K562 (cell line): ENCODE measurements around the gene SLC7A4. TPM values are rescaled to one million over a fixed set of nuclear protein-coding genes. Genes with fewer than 3 reads are reported as not detected.

Source experiments
- ATAC-seq: fragments of 200-7000 bp; cut with Tn5 transposase; 3 replicates; pipeline ENCODE4 v1.9.1; 2020; ENCODE audit warnings: moderate library complexity
- BruUV-seq: library from RNA; stranded (reverse); fragments of 400-500 nt; replicated peaks from 2 replicates; lab custom pipeline; 2021; lab: Mats Ljungman, UMichigan
- CTCF ChIA-PET: fragments of 300-600 bp; formaldehyde crosslinking; extraction: SDS; loops from one replicate; lab custom pipeline; 2021; ENCODE audit warnings: low intra/inter-chr PET ratio; lab: Yijun Ruan, JAX
- POLR2A ChIA-PET: fragments of 300-600, 350-650 bp; sonication (Branson Sonifier 250); formaldehyde crosslinking; extraction: SDS; loops from one replicate; lab custom pipeline; 2021; ENCODE audit warnings: antibody characterized with exemption, inconsistent platforms; lab: Yijun Ruan, JAX
- DNase-seq, 4 experiments: peaks; one replicate each; pipeline versions ENCODE4 v3.0.0 to v3.0.0-alpha.2; 2011 to 2018; ENCODE audit warnings: low spot score in 3 of 4, mixed read lengths in 3 of 4; ENCODE audit errors: extremely low read depth in 1 of 4
- FAIRE-seq: peaks from 2 replicates; lab custom pipeline; 2011; peaks lifted over from hg19 to GRCh38; lab: Jason Lieb, UNC
- H2AFZ ChIP-seq: 2 replicates; pipeline ENCODE4 v1.6.0; 2011; ENCODE audit warnings: low read depth, low read length, control low read depth, inconsistent platforms
- H3K27ac ChIP-seq: fragments of 200-600 bp; 3 replicates; pipeline ENCODE4 v1.8.0; 2011; ENCODE audit warnings: low read depth, mild to moderate bottlenecking, control low read depth, inconsistent platforms, low read length, moderate library complexity, mixed read lengths; ENCODE audit errors: extremely low read depth
- H3K27me3 ChIP-seq, 2 experiments: fragments of 300-600 bp in 1 of 2; 2 replicates in 1 of 2; 3 replicates in 1 of 2; pipeline versions ENCODE4 v1.6.0 to v1.8.0; 2011; ENCODE audit warnings: inconsistent platforms in 2 of 2, low read length in 2 of 2, mild to moderate bottlenecking in 1 of 2, mixed read lengths in 1 of 2, moderate library complexity in 1 of 2; ENCODE audit not compliant: control insufficient read depth in 2 of 2, insufficient read depth in 2 of 2
- H3K36me3 ChIP-seq: fragments of 300-600 bp; 3 replicates; pipeline ENCODE4 v1.8.0; 2011; ENCODE audit warnings: mild to moderate bottlenecking, low read length, inconsistent platforms; ENCODE audit not compliant: control insufficient read depth, insufficient read depth
- H3K4me1 ChIP-seq, 2 experiments: fragments of 200-600 bp in 1 of 2; replicated peaks in 1 of 2; 2 replicates in 1 of 2; 3 replicates in 1 of 2; pipeline versions ENCODE4 v1.5.1 to v1.8.0; 2011; ENCODE audit warnings: inconsistent platforms in 2 of 2, low read length in 2 of 2, mild to moderate bottlenecking in 1 of 2, mixed read lengths in 1 of 2, moderate library complexity in 1 of 2; ENCODE audit not compliant: control insufficient read depth in 2 of 2, insufficient read depth in 2 of 2
- H3K4me2 ChIP-seq: 2 replicates; pipeline ENCODE4 v1.6.1; 2011; ENCODE audit warnings: low read length, control low read depth, inconsistent platforms, mixed read lengths; ENCODE audit not compliant: insufficient read depth
- H3K4me3 ChIP-seq: fragments of 200-600 bp; sonication (generic), shearing (Covaris generic); 2 replicates; pipeline ENCODE4 v1.5.1; 2016; ENCODE audit warnings: control low read depth, inconsistent platforms
- H3K79me2 ChIP-seq: fragments of 200-600 bp; 3 replicates; pipeline ENCODE4 v1.8.0; 2011; ENCODE audit warnings: low read length, inconsistent platforms; ENCODE audit not compliant: control insufficient read depth, insufficient read depth
- H3K9ac ChIP-seq, 2 experiments: 2 replicates each; pipeline versions ENCODE4 v1.6.0 to v1.6.1; 2011; ENCODE audit warnings: low read depth in 2 of 2, low read length in 2 of 2, control low read depth in 1 of 2, inconsistent platforms in 1 of 2, mild to moderate bottlenecking in 1 of 2, mixed read lengths in 1 of 2; ENCODE audit not compliant: insufficient read depth in 1 of 2
- H3K9me1 ChIP-seq: one replicate; pipeline ENCODE4 v1.6.0; 2011; ENCODE audit warnings: inconsistent platforms, mild to moderate bottlenecking, low read length, moderate library complexity; ENCODE audit not compliant: control insufficient read depth, insufficient read depth
- H3K9me3 ChIP-seq: replicated peaks from 2 replicates; pipeline ENCODE4 v1.5.1; 2011; ENCODE audit warnings: low read depth, low read length, inconsistent platforms; ENCODE audit not compliant: control insufficient read depth, insufficient read depth
- H4K20me1 ChIP-seq: replicated peaks from 2 replicates; pipeline ENCODE4 v1.6.1; 2011; ENCODE audit warnings: low read length, inconsistent platforms, mixed read lengths; ENCODE audit not compliant: control insufficient read depth, insufficient read depth
- ATF4 ChIP-seq: fragments of 450-650 bp; formaldehyde crosslinking; IDR thresholded peaks from 2 replicates; pipeline ENCODE4 v1.4.0; 2022; ENCODE audit warnings: mild to moderate bottlenecking, moderate library complexity
- ERF ChIP-seq: fragments of 450-650 bp; formaldehyde crosslinking; IDR thresholded peaks from 2 replicates; pipeline ENCODE4 v1.4.0; 2020; ENCODE audit warnings: mild to moderate bottlenecking, mixed read lengths
- FOXO4 ChIP-seq: fragments of 450-650 bp; formaldehyde crosslinking; IDR thresholded peaks from 2 replicates; pipeline ENCODE4 v1.4.0; 2020; ENCODE audit warnings: mild to moderate bottlenecking, moderate library complexity
- GABPA ChIP-seq: fragments of 200-800 bp; sonication (Bioruptor generic); conservative IDR thresholded peaks from 2 replicates; pipeline ENCODE4 v1.6.1; 2016; ENCODE audit warnings: low read depth, missing genetic modification characterization, missing compliant biosample characterization
- HMGXB4 ChIP-seq: sonication (generic); formaldehyde crosslinking; IDR thresholded peaks from 2 replicates; pipeline ENCODE4 v1.8.1; 2023; ENCODE audit warnings: mild to moderate bottlenecking, missing genetic modification reagents
- OTX1 ChIP-seq: fragments of 450-650 bp; formaldehyde crosslinking; IDR thresholded peaks from 2 replicates; pipeline ENCODE4 v1.4.0; 2022; ENCODE audit warnings: mild to moderate bottlenecking
- POLR2G ChIP-seq: fragments of 200-400 bp; formaldehyde crosslinking; IDR thresholded peaks from 2 replicates; pipeline ENCODE4 v1.6.1; 2017; ENCODE audit warnings: low read depth, mild to moderate bottlenecking, antibody characterized with exemption, low read length, moderate library complexity
- RBFOX2 ChIP-seq: fragments of 200-400 bp; formaldehyde crosslinking; IDR thresholded peaks from 2 replicates; pipeline ENCODE4 v1.6.1; 2017; ENCODE audit warnings: low read depth, mild to moderate bottlenecking, low read length, moderate library complexity
- SAP30 ChIP-seq: fragments of 200-600 bp; sonication (generic); IDR thresholded peaks from 2 replicates; pipeline ENCODE4 v1.6.1; 2012; ENCODE audit warnings: borderline replicate concordance, low read depth, mild to moderate bottlenecking, moderate library complexity, low read length, control low read depth, inconsistent platforms; ENCODE audit not compliant: insufficient read depth, poor library complexity, severe bottlenecking
- SIN3A ChIP-seq, 2 experiments: fragments of 150-350 bp in 1 of 2; IDR thresholded peaks; 2 replicates each; pipeline ENCODE4 v1.6.1; 2011 to 2016; ENCODE audit warnings: borderline replicate concordance in 2 of 2, low read depth in 2 of 2, low read length in 2 of 2, mild to moderate bottlenecking in 2 of 2, moderate library complexity in 2 of 2; ENCODE audit not compliant: control insufficient read depth in 1 of 2
- TAF15 ChIP-seq: fragments of 200-400 bp; formaldehyde crosslinking; IDR thresholded peaks from 2 replicates; pipeline ENCODE4 v1.6.1; 2017; ENCODE audit warnings: mild to moderate bottlenecking, low read depth, low read length, moderate library complexity
- whole genome bisulfite sequencing: fragments of 100-300 bp; shearing (Covaris generic); methylation state at CpG from one replicate; pipeline ENCODE4 v1.1.6; 2016; ENCODE audit warnings: low coverage, mixed read lengths; ENCODE audit not compliant: insufficient coverage; ENCODE audit errors: missing lambda C conversion rate; 5-methylcytosine and 5-hydroxymethylcytosine counted together
- in situ Hi-C: fragments of 300-500 bp; cut with MboI; formaldehyde crosslinking; loops from 4 replicates; pipeline ENCODE4 v1.15.0; 2018; ENCODE audit warnings: inconsistent platforms, mixed read lengths
- intact Hi-C: fragments of 100-400 bp; cut with micrococcal nuclease; formaldehyde crosslinking; loops from 2 replicates; pipeline ENCODE4 v1.14.2; 2022
- polyA plus RNA-seq, 8 experiments: library from polyadenylated mRNA; depleted of rRNA in 4 of 8; stranded (reverse) in 5 of 8; unstranded in 3 of 8; fragments of >200 nt; fragmentation: Nextera tagmentation in 2 of 8; fragmentation: Illumina TruSeq in 1 of 8; extraction: Ambion mirVana in 2 of 8; extraction: Trizol in 1 of 8; gene quantifications; 2 replicates each; pipeline versions ENCODE4 v1.2.1 to v1.2.3, GENCODE V29; 2011 to 2014; ENCODE audit warnings: inconsistent platforms in 1 of 8, missing spikeins in 1 of 8
- total RNA-seq, 7 experiments: library from RNA; depleted of rRNA in 6 of 7; stranded (reverse); fragments of >200 nt in 6 of 7; fragmentation: Illumina TruSeq in 2 of 7; extraction: Trizol in 2 of 7; gene quantifications; 2 replicates each; pipeline versions ENCODE4 v1.2.1 to v1.2.3, GENCODE V29; 2011 to 2021; ENCODE audit warnings: low replicate concordance in 1 of 7
- TF ChIP-seq, protein P1 (sequence below), 2 experiments: fragments of 450-650 bp in 1 of 2; sonication (generic) in 1 of 2; formaldehyde crosslinking; conservative IDR thresholded peaks; 2 replicates each; pipeline versions ENCODE4 v1.4.0 to v1.8.1; 2020 to 2022; ENCODE audit warnings: mild to moderate bottlenecking in 1 of 2, missing genetic modification reagents in 1 of 2

The SLC7A4 gene
- total and polyA plus RNA-seq, 9 of the 15 experiments (the other 6 are each of a cell fraction or from before 2014, with no cell fraction given) = not detected

DNA sequence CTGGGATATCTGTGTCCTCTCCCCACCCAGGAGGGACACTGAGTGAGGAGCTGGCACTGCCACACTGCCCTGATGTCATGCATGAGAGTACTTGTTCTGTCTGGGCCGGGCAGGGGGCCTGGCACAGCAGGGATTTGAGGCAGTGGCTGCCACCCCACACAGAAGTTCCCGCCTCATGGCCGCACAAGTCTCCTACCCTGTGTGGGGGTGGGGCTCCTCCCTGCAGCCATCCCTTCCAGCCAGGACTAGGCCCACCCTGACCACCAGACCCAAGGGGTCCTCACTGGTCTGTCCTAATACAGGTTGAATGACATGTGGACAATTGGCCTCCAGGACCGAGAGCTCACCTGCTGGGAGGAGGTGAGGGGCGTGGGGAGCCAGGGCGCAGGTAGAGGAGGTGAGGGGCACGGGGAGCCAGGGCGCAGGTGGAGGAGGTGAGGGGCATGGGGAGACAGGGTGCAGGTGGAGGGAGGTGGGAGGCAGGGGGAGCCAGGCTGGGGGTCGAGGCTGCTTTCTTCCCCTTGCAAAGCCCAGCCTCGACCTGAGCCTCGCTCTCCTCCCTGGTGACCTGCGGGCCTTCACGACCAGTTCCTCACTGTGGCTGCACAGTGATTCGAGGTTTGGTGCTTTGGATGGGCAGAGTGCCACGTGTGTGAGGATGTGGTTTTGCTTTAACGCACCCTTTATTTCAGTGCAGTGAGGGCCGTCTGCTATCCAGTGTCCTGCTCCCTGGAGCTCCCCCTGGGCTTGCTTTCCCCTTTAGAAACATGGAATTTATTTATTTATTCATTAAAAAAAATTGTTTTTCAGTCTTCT is 42.8 kb downstream of the SLC7A4 start:
- CTCF ChIA-PET = no interaction called here
- intact Hi-C loops = no loop called here
- peak; percentile 62 for FAIRE-seq
- TF ChIP-seq RBFOX2 (peak; percentile 48; the same call in 1 of the 2 replicates), SAP30 (peak; percentile 2), SIN3A (IDR thresholded peaks at IDR 0.05; ENCODE audit: borderline replicate concordance in 2 of 2, control insufficient read depth in 1 of 2, low read depth in 2 of 2, low read length in 2 of 2) (0 out of 4 replicates have a peak, but pooled peaks of 1 of the 2 experiments have one; percentile 28), POLR2G (peak; percentile 62), GABPA (tag) (no peak), ERF (CRISPR knock-in tag) (no peak), HMGXB4 (CRISPR knock-in tag) (peak; percentile 58; the same call in 1 of the 2 replicates), ATF4 (no peak), TAF15 (0 out of 2 replicates have a peak, but pooled peaks have one; percentile 32), OTX1 (peak; percentile 17; the same call in 1 of the 2 replicates), FOXO4 (CRISPR knock-in tag) (0 out of 2 replicates have a peak, but pooled peaks have one; percentile 6)
- TF ChIP-seq, protein P1, sequence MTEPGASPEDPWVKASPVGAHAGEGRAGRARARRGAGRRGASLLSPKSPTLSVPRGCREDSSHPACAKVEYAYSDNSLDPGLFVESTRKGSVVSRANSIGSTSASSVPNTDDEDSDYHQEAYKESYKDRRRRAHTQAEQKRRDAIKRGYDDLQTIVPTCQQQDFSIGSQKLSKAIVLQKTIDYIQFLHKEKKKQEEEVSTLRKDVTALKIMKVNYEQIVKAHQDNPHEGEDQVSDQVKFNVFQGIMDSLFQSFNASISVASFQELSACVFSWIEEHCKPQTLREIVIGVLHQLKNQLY (CRISPR knock-in tag; conservative IDR thresholded peaks at IDR 0.05) = 0 out of 4 replicates have a peak, but pooled peaks of 1 of the 2 experiments have one; percentile 48

More for the DNA sequence above, 42.8 kb downstream of the SLC7A4 start:
- Histone ChIP-seq H4K20me1 (peaks cover 14% of the 10 kb centered on the region; the same call in 1 of the 2 replicates), H3K4me3 (no peak overlapping the region), H3K4me1 (peaks cover 0 to 53% of the 10 kb centered on the region in 2 experiments; a peak in 2 of 5 replicates), H3K9me3 (no peaks in the 10 kb centered on the region), H2AFZ (no peak overlapping the region), H3K27me3 (no peaks in the 10 kb centered on the region), H3K9me1 (peaks cover 15% of the 10 kb centered on the region), H3K36me3 (peaks cover 88% of the 10 kb centered on the region), H3K9ac (peak overlapping the region in 1 of 2 experiments; percentile 78; a peak in 2 of 4 replicates), H3K79me2 (no peaks in the 10 kb centered on the region), H3K4me2 (no peak overlapping the region), H3K27ac (no peak overlapping the region)
- ATAC-seq = no peak
- in situ Hi-C loops = no loop called here
- WGBS = 76% methylated on average over 17 of the region's 17 CpGs
- POLR2A ChIA-PET = interaction anchor here (0.6 to 17.9 kb wide), 9 partner anchors 7 to 648 kb away, joined by 3 to 451 read pairs (median 6); partner anchors contain the start of genes AIFM3, LZTR1 and THAP7
- BruUV-seq = no TSS peak
- no peak for DNase-seq
